ENCODE measurements around the gene TMEM163. TPM values are rescaled to one million over a fixed set of nuclear protein-coding genes. Genes with fewer than 3 reads are reported as not detected.

The TMEM163 gene
- total and polyA plus RNA-seq, 2 donors (not counting 3 experiments of a cell fraction or from before 2014, with no cell fraction given) = 1.0 to 2.8 TPM

DNA sequence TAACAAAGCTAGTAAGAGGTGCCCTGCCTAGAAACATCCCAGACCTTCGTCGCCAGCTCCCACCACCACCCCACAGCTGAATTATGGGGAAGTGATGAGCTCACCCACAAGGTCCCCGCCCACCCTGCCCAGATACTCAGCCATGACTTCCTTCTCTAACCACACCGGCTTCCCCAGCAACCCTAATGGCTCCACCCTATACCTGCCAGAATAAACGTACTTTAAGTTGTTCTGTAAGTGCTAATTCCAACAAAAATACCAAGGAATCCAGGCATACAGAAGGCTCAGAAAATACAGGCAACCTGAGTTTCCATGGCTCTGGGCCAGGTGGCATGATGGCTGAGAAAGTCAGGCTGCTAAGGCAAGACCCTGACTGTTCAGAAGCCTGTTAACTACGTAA, 39.1 kb downstream of the TMEM163 start:
- Histone ChIP-seq H3K27me3 (ENCODE audit: control insufficient read depth in 2 of 2, insufficient read depth in 2 of 2, low read length in 2 of 2) (no peaks in the 10 kb centered on the region), H3K27ac (ENCODE audit: insufficient read depth, low read depth, low read length) (no peak overlapping the region), H4K20me1 (replicated peaks; ENCODE audit: control insufficient read depth, extremely low read depth, insufficient read depth, low read length) (no peaks in the 10 kb centered on the region), H3K4me3 (replicated peaks in 1 of 3; ENCODE audit: insufficient read depth in 1 of 3, low read depth in 1 of 3, low read length in 3 of 3) (no peak overlapping the region), H3K9me1 (replicated peaks; ENCODE audit: control insufficient read depth, extremely low read depth, insufficient read depth, low read length) (no peaks in the 10 kb centered on the region), H3K9me3 (replicated peaks; ENCODE audit: control insufficient read depth, insufficient read depth, low read length) (no peaks in the 10 kb centered on the region), H3K79me2 (ENCODE audit: control insufficient read depth, insufficient read depth, low read length) (no peaks in the 10 kb centered on the region), H3K4me2 (ENCODE audit: insufficient read depth, low read length) (no peak overlapping the region), H3K4me1 (ENCODE audit: control insufficient read depth, extremely low read depth, insufficient read depth, low read length) (peaks cover 30% of the 10 kb centered on the region), H2AFZ (ENCODE audit: low read depth, low read length) (no peak overlapping the region), H3K36me3 (ENCODE audit: control insufficient read depth in 2 of 2, extremely low read depth in 1 of 2, insufficient read depth in 2 of 2, low read length in 2 of 2) (no peaks in the 10 kb centered on the region), H3K9ac (replicated peaks; ENCODE audit: extremely low read depth, insufficient read depth, low read length) (no peak overlapping the region)
- DNase-seq (ENCODE audit: low read depth, low spot score) = no peak
- FAIRE-seq = no peak
- TF ChIP-seq, protein P1, sequence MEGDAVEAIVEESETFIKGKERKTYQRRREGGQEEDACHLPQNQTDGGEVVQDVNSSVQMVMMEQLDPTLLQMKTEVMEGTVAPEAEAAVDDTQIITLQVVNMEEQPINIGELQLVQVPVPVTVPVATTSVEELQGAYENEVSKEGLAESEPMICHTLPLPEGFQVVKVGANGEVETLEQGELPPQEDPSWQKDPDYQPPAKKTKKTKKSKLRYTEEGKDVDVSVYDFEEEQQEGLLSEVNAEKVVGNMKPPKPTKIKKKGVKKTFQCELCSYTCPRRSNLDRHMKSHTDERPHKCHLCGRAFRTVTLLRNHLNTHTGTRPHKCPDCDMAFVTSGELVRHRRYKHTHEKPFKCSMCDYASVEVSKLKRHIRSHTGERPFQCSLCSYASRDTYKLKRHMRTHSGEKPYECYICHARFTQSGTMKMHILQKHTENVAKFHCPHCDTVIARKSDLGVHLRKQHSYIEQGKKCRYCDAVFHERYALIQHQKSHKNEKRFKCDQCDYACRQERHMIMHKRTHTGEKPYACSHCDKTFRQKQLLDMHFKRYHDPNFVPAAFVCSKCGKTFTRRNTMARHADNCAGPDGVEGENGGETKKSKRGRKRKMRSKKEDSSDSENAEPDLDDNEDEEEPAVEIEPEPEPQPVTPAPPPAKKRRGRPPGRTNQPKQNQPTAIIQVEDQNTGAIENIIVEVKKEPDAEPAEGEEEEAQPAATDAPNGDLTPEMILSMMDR (IDR thresholded peaks at IDR 0.05; ENCODE audit: extremely low read depth in 1 of 2, insufficient read depth in 1 of 2, low read depth in 1 of 2, low read length in 2 of 2) = no peak
- no peak for TF ChIP-seq POLR2A (IDR thresholded peaks at IDR 0.05; ENCODE audit: low read depth, low read length)
- TF ChIP-seq FOS (IDR thresholded peaks at IDR 0.05; ENCODE audit: borderline replicate concordance, insufficient read depth, low read length) = no peak
- no peak for TF ChIP-seq JUN (IDR thresholded peaks at IDR 0.05; ENCODE audit: borderline replicate concordance, insufficient read depth, insufficient read length, low read depth)
- no peak for TF ChIP-seq MYC (IDR thresholded peaks at IDR 0.05; ENCODE audit: low read depth, low read length)
- TF ChIP-seq POLR2AphosphoS5 (IDR thresholded peaks at IDR 0.05; ENCODE audit: insufficient read depth, low read depth, low read length) = no peak
- no peak for TF ChIP-seq GATA2 (IDR thresholded peaks at IDR 0.05; ENCODE audit: insufficient read depth, insufficient read length, low read depth, low read length)
- no peak for TF ChIP-seq MAX (IDR thresholded peaks at IDR 0.05; ENCODE audit: insufficient read depth, insufficient read length)
- no peak for TF ChIP-seq EZH2 (IDR thresholded peaks at IDR 0.05; ENCODE audit: borderline replicate concordance, low read depth, low read length, severe bottlenecking)
- dilution Hi-C loops (cut with MboI; ENCODE audit: extremely low pct_ligation_motif_present, low sequenced_read_pairs) (no loop called here), intact Hi-C loops (cut with micrococcal nuclease) (loop anchor here (10.0 kb wide), 1 partner anchor 275 kb away; no protein-coding TSS in a partner anchor)
- ChIA-PET POLR2A (no interaction called here), CTCF (interaction anchor here (2.4 kb wide), 1 partner anchor 229 kb away, joined by 6 read pairs; no protein-coding TSS in a partner anchor)
- no TSS peak for BruUV-seq (replicated peaks)
